DOHH2 (cell line): ENCODE measurements around the gene GPC1.

Experiments used
- EZH2phosphoT487 ChIP-seq: fragments of 200-600 bp; sonication (generic); IDR thresholded peaks from 2 replicates; pipeline ENCODE4 v1.6.1; 2017; ENCODE audit warnings: borderline replicate concordance, mild to moderate bottlenecking, antibody characterized with exemption, low read length, moderate library complexity, mixed read lengths
- TF ChIP-seq, protein P1 (sequence below): fragments of 200-600 bp; sonication (generic); IDR thresholded peaks from one replicate; pipeline ENCODE4 v1.5.1; 2014; ENCODE audit warnings: antibody characterized with exemption, mild to moderate bottlenecking, low read depth, low read length; ENCODE audit not compliant: poor library complexity, severe bottlenecking

DNA sequence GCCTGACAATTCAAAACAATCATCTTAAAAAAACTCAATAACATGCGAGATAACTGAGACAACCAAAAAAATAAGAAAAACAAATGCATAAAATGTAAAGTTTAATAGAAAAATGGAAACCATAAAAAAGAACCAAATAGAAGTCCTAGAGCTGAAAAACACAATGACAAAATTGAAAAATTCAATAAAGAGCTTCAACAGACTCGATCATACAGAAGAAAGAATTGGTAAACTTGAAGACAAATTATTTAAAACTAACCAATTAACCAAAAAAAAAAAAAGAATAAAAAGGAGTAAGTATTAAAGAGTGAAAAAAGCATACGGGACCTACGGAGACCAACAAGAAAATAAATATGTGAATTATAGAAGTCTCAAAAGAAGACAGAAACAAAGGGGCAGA is 37.7 kb downstream of the GPC1 start:
- TF ChIP-seq, protein P1, sequence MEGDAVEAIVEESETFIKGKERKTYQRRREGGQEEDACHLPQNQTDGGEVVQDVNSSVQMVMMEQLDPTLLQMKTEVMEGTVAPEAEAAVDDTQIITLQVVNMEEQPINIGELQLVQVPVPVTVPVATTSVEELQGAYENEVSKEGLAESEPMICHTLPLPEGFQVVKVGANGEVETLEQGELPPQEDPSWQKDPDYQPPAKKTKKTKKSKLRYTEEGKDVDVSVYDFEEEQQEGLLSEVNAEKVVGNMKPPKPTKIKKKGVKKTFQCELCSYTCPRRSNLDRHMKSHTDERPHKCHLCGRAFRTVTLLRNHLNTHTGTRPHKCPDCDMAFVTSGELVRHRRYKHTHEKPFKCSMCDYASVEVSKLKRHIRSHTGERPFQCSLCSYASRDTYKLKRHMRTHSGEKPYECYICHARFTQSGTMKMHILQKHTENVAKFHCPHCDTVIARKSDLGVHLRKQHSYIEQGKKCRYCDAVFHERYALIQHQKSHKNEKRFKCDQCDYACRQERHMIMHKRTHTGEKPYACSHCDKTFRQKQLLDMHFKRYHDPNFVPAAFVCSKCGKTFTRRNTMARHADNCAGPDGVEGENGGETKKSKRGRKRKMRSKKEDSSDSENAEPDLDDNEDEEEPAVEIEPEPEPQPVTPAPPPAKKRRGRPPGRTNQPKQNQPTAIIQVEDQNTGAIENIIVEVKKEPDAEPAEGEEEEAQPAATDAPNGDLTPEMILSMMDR, result no peak
- TF ChIP-seq EZH2phosphoT487, result no peak
